ENCODE measurements around the gene OR4D1.
"Not testable (repeated sequence)": the region's sequence is repeated elsewhere in the genome, so short reads cannot be mapped to it uniquely, and the experiment has no call there.

GRCh38 chr17:58143335-58143734 is 4.8 kb upstream of the OR4D1 start:
- TF ChIP-seq CTCF (IDR thresholded peaks at IDR 0.05); POLR2AphosphoS5 (IDR thresholded peaks at IDR 0.05; ENCODE audit: insufficient read depth in 1 of 2, low read depth in 1 of 2); POLR2A (IDR thresholded peaks at IDR 0.05): not testable (repeated sequence)

Data from vagina (tissue), 2 donors.